Endothelial cell of umbilical vein (primary cell): Measurements from ENCODE around the gene RUFY3. TPM values are rescaled to one million over a fixed set of nuclear protein-coding genes. Genes with fewer than 3 reads are reported as not detected.
A peak's percentile ranks its signal among the peaks of the same experiment; 100 is the strongest.

ENCODE experiments used
- BruUV-seq: library from RNA; stranded (reverse); fragments of 400-500 nt; replicated peaks from 2 replicates; lab custom pipeline; 2021; lab: Mats Ljungman, UMichigan
- CTCF ChIA-PET: fragments of 300-600, 350-600 bp; sonication (Branson Sonifier 250); formaldehyde crosslinking; loops from one replicate; lab custom pipeline; 2021; ENCODE audit warnings: antibody characterized with exemption, inconsistent platforms; lab: Charles Lee
- POLR2A ChIA-PET: fragments of 300-600, 350-600 bp; sonication (Branson Sonifier 250); formaldehyde crosslinking; loops from one replicate; lab custom pipeline; 2021; ENCODE audit warnings: antibody characterized with exemption, inconsistent platforms; lab: Charles Lee
- DNase-seq: peaks from one replicate; pipeline ENCODE4 v3.0.0-alpha.2; 2011; ENCODE audit warnings: low read depth, low spot score
- FAIRE-seq: peaks from 2 replicates; lab custom pipeline; 2011; peaks lifted over from hg19 to GRCh38; lab: Jason Lieb, UNC
- H2AFZ ChIP-seq: 2 replicates; pipeline ENCODE4 v1.6.0; 2012; ENCODE audit warnings: low read depth, low read length, control low read depth, inconsistent platforms
- H3K27ac ChIP-seq: 2 replicates; pipeline ENCODE4 v1.5.1; 2011; ENCODE audit warnings: low read depth, mild to moderate bottlenecking, control low read depth, low read length, moderate library complexity; ENCODE audit not compliant: insufficient read depth
- H3K27me3 ChIP-seq, 2 experiments: 2 replicates each; pipeline versions ENCODE4 v1.6.0 to v1.6.1; 2011; ENCODE audit warnings: low read length in 2 of 2, mixed read lengths in 1 of 2; ENCODE audit not compliant: control insufficient read depth in 2 of 2, insufficient read depth in 2 of 2
- H3K36me3 ChIP-seq, 2 experiments: 2 replicates in 1 of 2; 3 replicates in 1 of 2; pipeline ENCODE4 v1.5.1; 2011; ENCODE audit warnings: low read length in 2 of 2, mild to moderate bottlenecking in 1 of 2, moderate library complexity in 1 of 2; ENCODE audit not compliant: control insufficient read depth in 2 of 2, insufficient read depth in 2 of 2; ENCODE audit errors: extremely low read depth in 1 of 2
- H3K4me1 ChIP-seq: 3 replicates; pipeline ENCODE4 v1.5.1; 2011; ENCODE audit warnings: mild to moderate bottlenecking, low read length; ENCODE audit not compliant: control insufficient read depth, insufficient read depth; ENCODE audit errors: extremely low read depth
- H3K4me2 ChIP-seq: 2 replicates; pipeline ENCODE4 v1.6.1; 2011; ENCODE audit warnings: low read length, control low read depth, mixed read lengths; ENCODE audit not compliant: insufficient read depth
- H3K4me3 ChIP-seq, 3 experiments: fragments of 200-600 bp in 1 of 3; sonication (generic), shearing (Covaris generic) in 1 of 3; replicated peaks in 1 of 3; 2 replicates each; pipeline ENCODE4 v1.5.1; 2011 to 2016; ENCODE audit warnings: control low read depth in 3 of 3, low read length in 3 of 3, mild to moderate bottlenecking in 2 of 3, inconsistent platforms in 1 of 3, low read depth in 1 of 3, moderate library complexity in 1 of 3; ENCODE audit not compliant: insufficient read depth in 1 of 3
- H3K79me2 ChIP-seq: 2 replicates; pipeline ENCODE4 v1.6.0; 2012; ENCODE audit warnings: low read length, inconsistent platforms; ENCODE audit not compliant: control insufficient read depth, insufficient read depth
- H3K9ac ChIP-seq: replicated peaks from 2 replicates; pipeline ENCODE3; 2011; ENCODE audit warnings: low read length, control low read depth; ENCODE audit not compliant: insufficient read depth; ENCODE audit errors: extremely low read depth
- H3K9me1 ChIP-seq: replicated peaks from 3 replicates; pipeline ENCODE4 v1.6.0; 2011; ENCODE audit warnings: mild to moderate bottlenecking, low read length; ENCODE audit not compliant: control insufficient read depth, insufficient read depth; ENCODE audit errors: extremely low read depth
- H3K9me3 ChIP-seq: replicated peaks from 2 replicates; pipeline ENCODE4 v1.5.1; 2012; ENCODE audit warnings: low read length, inconsistent platforms; ENCODE audit not compliant: control insufficient read depth, insufficient read depth
- H4K20me1 ChIP-seq: replicated peaks from 2 replicates; pipeline ENCODE3; 2011; ENCODE audit warnings: mild to moderate bottlenecking, low read length; ENCODE audit not compliant: control insufficient read depth, insufficient read depth; ENCODE audit errors: extremely low read depth
- CTCF ChIP-seq, 2 donors: IDR thresholded peaks; 1 replicate in 1 of 2; 2 replicates in 1 of 2; pipeline ENCODE4 v1.5.1; 2011; ENCODE audit warnings: low read length in 2 of 2, mild to moderate bottlenecking in 2 of 2, moderate library complexity in 2 of 2, control low read depth in 1 of 2, inconsistent platforms in 1 of 2, low read depth in 1 of 2; ENCODE audit not compliant: insufficient read depth in 1 of 2; ENCODE audit errors: extremely low read depth in 1 of 2
- EZH2 ChIP-seq: IDR thresholded peaks from 2 replicates; pipeline ENCODE4 v1.6.1; 2012; ENCODE audit warnings: borderline replicate concordance, low read depth, mild to moderate bottlenecking, moderate library complexity, low read length, inconsistent platforms; ENCODE audit not compliant: severe bottlenecking
- FOS ChIP-seq: IDR thresholded peaks from 2 replicates; pipeline ENCODE4 v1.6.1; 2011; ENCODE audit warnings: mild to moderate bottlenecking, low read length, moderate library complexity, borderline replicate concordance; ENCODE audit not compliant: insufficient read depth
- GATA2 ChIP-seq: IDR thresholded peaks from 2 replicates; pipeline ENCODE4 v1.7.0; 2011; ENCODE audit warnings: low read depth, mild to moderate bottlenecking, moderate library complexity, mixed read lengths, low read length; ENCODE audit not compliant: insufficient read length, insufficient read depth
- JUN ChIP-seq: IDR thresholded peaks from 2 replicates; pipeline ENCODE4 v1.6.1; 2011; ENCODE audit warnings: borderline replicate concordance, low read depth; ENCODE audit not compliant: insufficient read length, insufficient read depth
- MYC ChIP-seq: IDR thresholded peaks from one replicate; pipeline ENCODE4 v1.6.1; 2011; ENCODE audit warnings: mild to moderate bottlenecking, low read depth, low read length
- POLR2A ChIP-seq: IDR thresholded peaks from 2 replicates; pipeline ENCODE4 v1.6.1; 2012; ENCODE audit warnings: low read depth, mild to moderate bottlenecking, control low read depth, low read length
- POLR2AphosphoS5 ChIP-seq: IDR thresholded peaks from 2 replicates; pipeline ENCODE4 v1.6.1; 2012; ENCODE audit warnings: low read depth, mild to moderate bottlenecking, control low read depth, low read length, moderate library complexity; ENCODE audit not compliant: insufficient read depth
- dilution Hi-C: fragments of 300-500 bp; cut with MboI; formaldehyde crosslinking; loops from one replicate; pipeline ENCODE4 v1.15.0; 2019; ENCODE audit warnings: low sequenced_read_pairs; ENCODE audit not compliant: extremely low pct_ligation_motif_present
- intact Hi-C: fragments of 100-400 bp; cut with micrococcal nuclease; formaldehyde crosslinking; loops from one replicate; pipeline ENCODE4 v1.10.0; 2022
- polyA plus RNA-seq, 4 experiments: library from polyadenylated mRNA; depleted of rRNA in 3 of 4; stranded (reverse) in 3 of 4; unstranded in 1 of 4; fragments of >200 nt; gene quantifications; 2 replicates each; pipeline versions ENCODE4 v1.2.1 to v1.2.3, GENCODE V29; 2011 to 2012; ENCODE audit warnings: missing spikeins in 1 of 4
- total RNA-seq: library from RNA; stranded (reverse); gene quantifications from 2 replicates; pipeline ENCODE4 v1.2.3, GENCODE V29; 2021
- TF ChIP-seq, protein P1 (sequence below): IDR thresholded peaks from 2 replicates; pipeline ENCODE4 v1.6.1; 2011; ENCODE audit not compliant: insufficient read depth, insufficient read length

Gene RUFY3
- total and polyA plus RNA-seq, 2 donors (not counting 3 experiments of a cell fraction or from before 2014, with no cell fraction given), result 10.0 to 52.8 TPM

DNA sequence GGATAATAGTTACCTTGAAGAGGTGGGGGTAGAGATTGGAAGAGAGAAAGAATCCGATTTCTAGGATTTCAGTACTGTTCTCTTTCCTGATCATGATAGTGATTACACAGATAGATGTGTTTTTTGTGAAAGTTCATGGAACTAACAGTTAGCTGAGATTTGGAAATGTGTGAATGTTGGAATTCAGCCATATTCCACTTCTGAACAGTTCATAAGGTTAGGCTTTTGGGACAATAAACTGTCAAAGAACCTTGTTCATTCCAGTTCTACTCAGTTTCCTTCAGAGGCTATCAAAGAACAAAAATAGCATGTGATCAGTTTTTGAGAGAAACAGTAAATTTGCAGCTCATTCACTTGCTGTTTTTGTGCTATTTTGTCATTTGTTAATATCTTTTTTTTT is 43.6 kb downstream of the RUFY3 start:
- no TSS peak for BruUV-seq
- Histone ChIP-seq H3K79me2 (no peaks in the 10 kb centered on the region), H3K36me3 (no peaks in the 10 kb centered on the region), H4K20me1 (no peaks in the 10 kb centered on the region), H3K27me3 (no peaks in the 10 kb centered on the region), H3K27ac (no peak overlapping the region), H3K4me3 (no peak overlapping the region), H3K4me2 (no peak overlapping the region), H3K9me3 (no peaks in the 10 kb centered on the region), H3K9ac (no peak overlapping the region), H3K9me1 (no peaks in the 10 kb centered on the region), H2AFZ (no peak overlapping the region), H3K4me1 (peaks cover 12% of the 10 kb centered on the region)
- no peak for TF ChIP-seq CTCF (IDR thresholded peaks at IDR 0.05; ENCODE audit: extremely low read depth in 1 of 2, insufficient read depth in 1 of 2, low read depth in 1 of 2, low read length in 2 of 2)
- TF ChIP-seq MYC, result no peak
- no peak for TF ChIP-seq POLR2A
- TF ChIP-seq POLR2AphosphoS5, result no peak
- TF ChIP-seq GATA2, result no peak
- no peak for DNase-seq
- intact Hi-C loops, result no loop called here
- FAIRE-seq, result no peak
- dilution Hi-C loops, result no loop called here
- CTCF ChIA-PET, result no interaction called here
- POLR2A ChIA-PET, result no interaction called here

GRCh38 chr4:70768301-70768948 is 46.7 kb downstream of the RUFY3 start:
- FAIRE-seq, result peak; percentile 82

More at GRCh38 chr4:70768301-70768948, 46.7 kb downstream of the RUFY3 start:
- dilution Hi-C loops (no loop called here), intact Hi-C loops (no loop called here)
- TSS peak; percentile 77 for BruUV-seq
- Histone ChIP-seq H3K36me3 (no peaks in the 10 kb centered on the region), H3K9ac (no peak overlapping the region), H3K4me1 (peaks cover 12% of the 10 kb centered on the region), H3K4me3 (no peak overlapping the region), H3K27ac (peak overlapping the region; percentile 65), H3K4me2 (peak overlapping the region; percentile 76), H3K79me2 (no peaks in the 10 kb centered on the region), H3K27me3 (no peaks in the 10 kb centered on the region), H3K9me1 (no peaks in the 10 kb centered on the region), H2AFZ (peak overlapping the region; percentile 50), H3K9me3 (no peaks in the 10 kb centered on the region), H4K20me1 (no peaks in the 10 kb centered on the region)
- CTCF ChIA-PET, result no interaction called here
- peak; percentile 74 for DNase-seq
- POLR2A ChIA-PET, result no interaction called here
- TF ChIP-seq FOS (peak; percentile 62), EZH2 (no peak), POLR2A (no peak), MYC (no peak), CTCF (IDR thresholded peaks at IDR 0.05; ENCODE audit: extremely low read depth in 1 of 2, insufficient read depth in 1 of 2, low read depth in 1 of 2, low read length in 2 of 2) (no peak), GATA2 (no peak), POLR2AphosphoS5 (no peak), JUN (peak; percentile 78)
- TF ChIP-seq, protein P1, sequence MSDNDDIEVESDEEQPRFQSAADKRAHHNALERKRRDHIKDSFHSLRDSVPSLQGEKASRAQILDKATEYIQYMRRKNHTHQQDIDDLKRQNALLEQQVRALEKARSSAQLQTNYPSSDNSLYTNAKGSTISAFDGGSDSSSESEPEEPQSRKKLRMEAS, result no peak
